Upper lobe of right lung (tissue), 1 donor: ENCODE results near the gene CST9. TPM values are rescaled to one million over a fixed set of nuclear protein-coding genes. Genes with fewer than 3 reads are reported as not detected.

Experiments used
- ATAC-seq: fragments of 200-7000 bp; cut with Tn5 transposase; one replicate; pipeline ENCODE4 v1.9.1; 2020; ENCODE audit warnings: mild to moderate bottlenecking, moderate library complexity
- DNase-seq: peaks from one replicate; pipeline ENCODE4 v3.0.0-alpha.2; 2020
- H3K27ac ChIP-seq: fragments of 200-600 bp; one replicate; pipeline ENCODE4 v1.8.0; 2022
- H3K27me3 ChIP-seq: fragments of 200-600 bp; one replicate; pipeline ENCODE4 v1.8.0; 2022; ENCODE audit warnings: mild to moderate bottlenecking
- H3K36me3 ChIP-seq: fragments of 200-600 bp; one replicate; pipeline ENCODE4 v1.8.0; 2022
- H3K4me1 ChIP-seq: fragments of 200-600 bp; one replicate; pipeline ENCODE4 v1.8.0; 2022
- H3K4me3 ChIP-seq: fragments of 200-600 bp; one replicate; pipeline ENCODE4 v1.8.0; 2022; ENCODE audit warnings: mild to moderate bottlenecking
- H3K9me3 ChIP-seq: fragments of 200-600 bp; one replicate; pipeline ENCODE4 v1.8.0; 2022
- intact Hi-C: fragments of 100-400 bp; cut with DNase I; formaldehyde crosslinking; loops from one replicate; pipeline ENCODE4 v1.11.0; 2022
- total RNA-seq: library from RNA; stranded (reverse); fragmentation: NEBNext Ultra II Directional; extraction: Animal tissue kit (Norgen Biotek cat#: 25700); gene quantifications from one replicate; pipeline ENCODE4 v1.2.1, GENCODE V29; 2021
- TF ChIP-seq, protein P1 (sequence below): fragments of 200-600 bp; IDR thresholded peaks from one replicate; pipeline ENCODE4 v1.8.0; 2022; ENCODE audit warnings: antibody characterized with exemption
- donor health status: DM: no; HTN: yes; CAD: no; lungs with severe emphysema.

CST9 gene
- total RNA-seq, 1 donor from 2014 or later = not detected

DNA sequence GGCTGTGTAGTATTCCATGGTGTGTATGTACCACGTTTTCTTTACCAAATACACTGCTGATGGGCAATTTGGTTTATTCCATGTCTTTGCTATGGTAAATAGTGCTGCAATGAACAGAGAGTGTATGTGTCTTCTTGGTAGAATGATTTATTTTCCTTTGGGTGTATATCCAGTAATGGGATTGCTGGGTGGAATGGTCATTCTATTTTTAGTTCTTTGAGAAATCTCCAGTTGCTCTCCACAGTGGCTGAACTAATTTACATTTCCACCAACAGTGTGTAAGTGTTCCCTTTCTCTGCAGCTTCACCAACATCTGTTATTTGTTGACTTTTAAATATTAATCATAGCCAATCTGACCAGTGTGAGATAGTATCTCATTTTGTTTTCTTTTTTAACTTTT lies 51.3 kb downstream of the CST9 start:
- TF ChIP-seq, protein P1, sequence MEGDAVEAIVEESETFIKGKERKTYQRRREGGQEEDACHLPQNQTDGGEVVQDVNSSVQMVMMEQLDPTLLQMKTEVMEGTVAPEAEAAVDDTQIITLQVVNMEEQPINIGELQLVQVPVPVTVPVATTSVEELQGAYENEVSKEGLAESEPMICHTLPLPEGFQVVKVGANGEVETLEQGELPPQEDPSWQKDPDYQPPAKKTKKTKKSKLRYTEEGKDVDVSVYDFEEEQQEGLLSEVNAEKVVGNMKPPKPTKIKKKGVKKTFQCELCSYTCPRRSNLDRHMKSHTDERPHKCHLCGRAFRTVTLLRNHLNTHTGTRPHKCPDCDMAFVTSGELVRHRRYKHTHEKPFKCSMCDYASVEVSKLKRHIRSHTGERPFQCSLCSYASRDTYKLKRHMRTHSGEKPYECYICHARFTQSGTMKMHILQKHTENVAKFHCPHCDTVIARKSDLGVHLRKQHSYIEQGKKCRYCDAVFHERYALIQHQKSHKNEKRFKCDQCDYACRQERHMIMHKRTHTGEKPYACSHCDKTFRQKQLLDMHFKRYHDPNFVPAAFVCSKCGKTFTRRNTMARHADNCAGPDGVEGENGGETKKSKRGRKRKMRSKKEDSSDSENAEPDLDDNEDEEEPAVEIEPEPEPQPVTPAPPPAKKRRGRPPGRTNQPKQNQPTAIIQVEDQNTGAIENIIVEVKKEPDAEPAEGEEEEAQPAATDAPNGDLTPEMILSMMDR = no peak
- H3K4me1 ChIP-seq = no peaks in the 10 kb centered on the region
- H3K4me3 ChIP-seq = no peak overlapping the region
- no peak overlapping the region for H3K27ac ChIP-seq
- H3K27me3 ChIP-seq = no peaks in the 10 kb centered on the region
- no peak for ATAC-seq
- no peaks in the 10 kb centered on the region for H3K36me3 ChIP-seq
- H3K9me3 ChIP-seq = no peaks in the 10 kb centered on the region
- no peak for DNase-seq
- intact Hi-C loops = no loop called here

Other genes with a start within 250 kb of the CST9 start
- gene GZF1, start 243.7 kb downstream of the CST9 start, total RNA-seq = 12.5 TPM
- 10.8 TPM for gene NAPB, start 184.4 kb downstream of the CST9 start, total RNA-seq
- not detected for gene CSTL1, start 166.2 kb downstream of the CST9 start, total RNA-seq
- not detected for gene CST11, start 153.0 kb downstream of the CST9 start, total RNA-seq
- not detected for gene CST8, start 114.8 kb downstream of the CST9 start, total RNA-seq
- gene CST9L, start 37.4 kb downstream of the CST9 start, total RNA-seq = not detected
- gene CST3, start 32.0 kb upstream of the CST9 start, total RNA-seq = 666 TPM
- gene CST4, start 83.1 kb upstream of the CST9 start, total RNA-seq = not detected
- not detected for gene CST1, start 145.0 kb upstream of the CST9 start, total RNA-seq
- gene CST2, start 220.8 kb upstream of the CST9 start, total RNA-seq = not detected